ENCODE measurements around the gene USF2.

DNA sequence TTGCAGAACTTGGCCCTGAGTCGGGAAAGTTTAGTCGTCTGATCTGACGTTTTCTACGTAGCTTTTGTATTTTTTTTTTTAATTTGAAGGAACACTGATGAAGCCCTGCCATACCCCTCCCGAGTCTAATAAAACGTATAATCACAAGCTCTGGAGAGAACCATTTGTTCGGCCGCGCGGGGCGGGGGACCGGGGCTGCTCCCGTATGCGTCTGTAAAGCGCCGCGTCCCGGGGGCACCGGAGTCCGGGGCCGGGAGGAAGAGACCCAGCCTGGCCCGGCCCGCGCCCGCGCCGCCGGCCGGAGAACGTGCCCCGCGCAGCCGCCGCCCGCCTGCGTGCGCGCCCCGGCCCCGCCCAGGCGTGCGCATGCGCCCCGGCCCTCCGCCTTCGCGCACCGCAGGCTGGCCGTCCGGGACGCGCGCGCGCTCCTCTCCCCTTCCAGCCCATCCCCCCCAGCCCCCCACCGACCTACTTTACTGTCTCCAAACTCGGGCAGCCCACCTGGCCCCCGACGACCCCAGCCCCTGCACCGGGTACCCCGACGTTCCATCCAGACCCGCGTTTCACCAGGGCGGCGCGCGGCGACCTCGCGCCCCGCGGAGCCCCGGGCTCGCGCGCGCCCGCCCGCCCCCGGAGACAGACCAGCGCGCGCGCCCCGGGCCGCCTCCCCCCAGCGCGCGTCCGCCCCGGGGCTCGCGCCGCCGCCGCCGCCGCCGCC is 785 bp upstream of the USF2 start:
- TF ChIP-seq, protein P1, sequence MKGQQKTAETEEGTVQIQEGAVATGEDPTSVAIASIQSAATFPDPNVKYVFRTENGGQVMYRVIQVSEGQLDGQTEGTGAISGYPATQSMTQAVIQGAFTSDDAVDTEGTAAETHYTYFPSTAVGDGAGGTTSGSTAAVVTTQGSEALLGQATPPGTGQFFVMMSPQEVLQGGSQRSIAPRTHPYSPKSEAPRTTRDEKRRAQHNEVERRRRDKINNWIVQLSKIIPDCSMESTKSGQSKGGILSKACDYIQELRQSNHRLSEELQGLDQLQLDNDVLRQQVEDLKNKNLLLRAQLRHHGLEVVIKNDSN (IDR thresholded peaks at IDR 0.05) = no peak
- TF ChIP-seq FOXM1 (IDR thresholded peaks at IDR 0.05; ENCODE audit: borderline replicate concordance, low read depth) (no peak), CREB1 (IDR thresholded peaks at IDR 0.05; ENCODE audit: low read depth) (no peak), EP300 (IDR thresholded peaks at IDR 0.05; ENCODE audit: borderline replicate concordance) (no peak), NFIC (IDR thresholded peaks at IDR 0.05) (no peak)

All from Ishikawa (cell line).